K562 (cell line): Measurements from ENCODE around the gene S100A2. TPM values are rescaled to one million over a fixed set of nuclear protein-coding genes. Genes with fewer than 3 reads are reported as not detected.

ENCODE experiments used
- ATAC-seq: fragments of 200-7000 bp; cut with Tn5 transposase; 3 replicates; pipeline ENCODE4 v1.9.1; 2020; ENCODE audit warnings: moderate library complexity
- Bru-seq: library from RNA; stranded (reverse); fragments of 400-500 nt; gene quantifications from one replicate; lab custom pipeline; 2021; lab: Mats Ljungman, UMichigan
- BruChase-seq, 2 experiments: library from RNA; stranded (reverse); fragments of 400-500 nt; gene quantifications; one replicate each; lab custom pipeline; 2021; lab: Mats Ljungman, UMichigan
- BruUV-seq: library from RNA; stranded (reverse); fragments of 400-500 nt; replicated peaks from 2 replicates; lab custom pipeline; 2021; lab: Mats Ljungman, UMichigan
- CTCF ChIA-PET: fragments of 300-600 bp; formaldehyde crosslinking; extraction: SDS; loops from one replicate; lab custom pipeline; 2021; ENCODE audit warnings: low intra/inter-chr PET ratio; lab: Yijun Ruan, JAX
- POLR2A ChIA-PET: fragments of 300-600, 350-650 bp; sonication (Branson Sonifier 250); formaldehyde crosslinking; extraction: SDS; loops from one replicate; lab custom pipeline; 2021; ENCODE audit warnings: antibody characterized with exemption, inconsistent platforms; lab: Yijun Ruan, JAX
- DNase-seq, 4 experiments: peaks; one replicate each; pipeline versions ENCODE4 v3.0.0 to v3.0.0-alpha.2; 2011 to 2018; ENCODE audit warnings: low spot score in 3 of 4, mixed read lengths in 3 of 4; ENCODE audit errors: extremely low read depth in 1 of 4
- FAIRE-seq: peaks from 2 replicates; lab custom pipeline; 2011; peaks lifted over from hg19 to GRCh38; lab: Jason Lieb, UNC
- H2AFZ ChIP-seq: 2 replicates; pipeline ENCODE4 v1.6.0; 2011; ENCODE audit warnings: low read depth, low read length, control low read depth, inconsistent platforms
- H3K27ac ChIP-seq: fragments of 200-600 bp; 3 replicates; pipeline ENCODE4 v1.8.0; 2011; ENCODE audit warnings: low read depth, mild to moderate bottlenecking, control low read depth, inconsistent platforms, low read length, moderate library complexity, mixed read lengths; ENCODE audit errors: extremely low read depth
- H3K27me3 ChIP-seq, 2 experiments: fragments of 300-600 bp in 1 of 2; 2 replicates in 1 of 2; 3 replicates in 1 of 2; pipeline versions ENCODE4 v1.6.0 to v1.8.0; 2011; ENCODE audit warnings: inconsistent platforms in 2 of 2, low read length in 2 of 2, mild to moderate bottlenecking in 1 of 2, mixed read lengths in 1 of 2, moderate library complexity in 1 of 2; ENCODE audit not compliant: control insufficient read depth in 2 of 2, insufficient read depth in 2 of 2
- H3K36me3 ChIP-seq: fragments of 300-600 bp; 3 replicates; pipeline ENCODE4 v1.8.0; 2011; ENCODE audit warnings: mild to moderate bottlenecking, low read length, inconsistent platforms; ENCODE audit not compliant: control insufficient read depth, insufficient read depth
- H3K4me1 ChIP-seq, 2 experiments: fragments of 200-600 bp in 1 of 2; replicated peaks in 1 of 2; 2 replicates in 1 of 2; 3 replicates in 1 of 2; pipeline versions ENCODE4 v1.5.1 to v1.8.0; 2011; ENCODE audit warnings: inconsistent platforms in 2 of 2, low read length in 2 of 2, mild to moderate bottlenecking in 1 of 2, mixed read lengths in 1 of 2, moderate library complexity in 1 of 2; ENCODE audit not compliant: control insufficient read depth in 2 of 2, insufficient read depth in 2 of 2
- H3K4me2 ChIP-seq: 2 replicates; pipeline ENCODE4 v1.6.1; 2011; ENCODE audit warnings: low read length, control low read depth, inconsistent platforms, mixed read lengths; ENCODE audit not compliant: insufficient read depth
- H3K4me3 ChIP-seq: fragments of 200-600 bp; sonication (generic), shearing (Covaris generic); 2 replicates; pipeline ENCODE4 v1.5.1; 2016; ENCODE audit warnings: control low read depth, inconsistent platforms
- H3K79me2 ChIP-seq: fragments of 200-600 bp; 3 replicates; pipeline ENCODE4 v1.8.0; 2011; ENCODE audit warnings: low read length, inconsistent platforms; ENCODE audit not compliant: control insufficient read depth, insufficient read depth
- H3K9ac ChIP-seq, 2 experiments: 2 replicates each; pipeline versions ENCODE4 v1.6.0 to v1.6.1; 2011; ENCODE audit warnings: low read depth in 2 of 2, low read length in 2 of 2, control low read depth in 1 of 2, inconsistent platforms in 1 of 2, mild to moderate bottlenecking in 1 of 2, mixed read lengths in 1 of 2; ENCODE audit not compliant: insufficient read depth in 1 of 2
- H3K9me1 ChIP-seq: one replicate; pipeline ENCODE4 v1.6.0; 2011; ENCODE audit warnings: inconsistent platforms, mild to moderate bottlenecking, low read length, moderate library complexity; ENCODE audit not compliant: control insufficient read depth, insufficient read depth
- H3K9me3 ChIP-seq: replicated peaks from 2 replicates; pipeline ENCODE4 v1.5.1; 2011; ENCODE audit warnings: low read depth, low read length, inconsistent platforms; ENCODE audit not compliant: control insufficient read depth, insufficient read depth
- H4K20me1 ChIP-seq: replicated peaks from 2 replicates; pipeline ENCODE4 v1.6.1; 2011; ENCODE audit warnings: low read length, inconsistent platforms, mixed read lengths; ENCODE audit not compliant: control insufficient read depth, insufficient read depth
- DMBX1 ChIP-seq: fragments of 250-450 bp; sonication (Bioruptor Pico); IDR thresholded peaks from 2 replicates; pipeline ENCODE4 v1.8.0; 2022; ENCODE audit warnings: inconsistent platforms, mild to moderate bottlenecking, moderate library complexity, borderline replicate concordance
- DPF2 ChIP-seq: fragments of 450-650 bp; IDR thresholded peaks from 2 replicates; pipeline ENCODE4 v1.6.1; 2016
- LCOR ChIP-seq: sonication (generic); formaldehyde crosslinking; IDR thresholded peaks from 2 replicates; pipeline ENCODE4 v1.8.0; 2022; ENCODE audit warnings: mild to moderate bottlenecking, missing genetic modification reagents
- LEF1 ChIP-seq: fragments of 450-650 bp; IDR thresholded peaks from 2 replicates; pipeline ENCODE4 v1.6.1; 2016; ENCODE audit warnings: mild to moderate bottlenecking
- NFXL1 ChIP-seq: fragments of 450-650 bp; formaldehyde crosslinking; IDR thresholded peaks from 2 replicates; pipeline ENCODE4 v1.4.0; 2021; ENCODE audit warnings: mild to moderate bottlenecking
- RBM34 ChIP-seq: fragments of 200-400 bp; formaldehyde crosslinking; IDR thresholded peaks from 2 replicates; pipeline ENCODE4 v1.6.1; 2018; ENCODE audit warnings: low read length, borderline replicate concordance; ENCODE audit not compliant: insufficient read depth
- SMAD3 ChIP-seq: fragments of 450-650 bp; formaldehyde crosslinking; conservative IDR thresholded peaks from 2 replicates; pipeline ENCODE4 v1.4.0; 2020; ENCODE audit warnings: mild to moderate bottlenecking
- ZNF584 ChIP-seq: fragments of 200-800 bp; sonication (Bioruptor generic); IDR thresholded peaks from 2 replicates; pipeline ENCODE4 v1.6.1; 2016; ENCODE audit warnings: low read depth, mild to moderate bottlenecking, missing genetic modification characterization, missing compliant biosample characterization
- ZNF592 ChIP-seq: fragments of 450-650 bp; IDR thresholded peaks from 2 replicates; pipeline ENCODE4 v1.6.1; 2017; ENCODE audit warnings: antibody characterized with exemption, mild to moderate bottlenecking
- WGBS: fragments of 100-300 bp; shearing (Covaris generic); methylation state at CpG from one replicate; pipeline ENCODE4 v1.1.6; 2016; ENCODE audit warnings: low coverage, mixed read lengths; ENCODE audit not compliant: insufficient coverage; ENCODE audit errors: missing lambda C conversion rate; 5-methylcytosine and 5-hydroxymethylcytosine counted together
- in situ Hi-C: fragments of 300-500 bp; cut with MboI; formaldehyde crosslinking; loops from 4 replicates; pipeline ENCODE4 v1.15.0; 2018; ENCODE audit warnings: inconsistent platforms, mixed read lengths
- intact Hi-C: fragments of 100-400 bp; cut with micrococcal nuclease; formaldehyde crosslinking; loops from 2 replicates; pipeline ENCODE4 v1.14.2; 2022
- long read RNA-seq, 3 experiments: library from polyadenylated mRNA in 2 of 3; library from RNA in 1 of 3; unstranded in 2 of 3; stranded (forward) in 1 of 3; transcript quantifications; one replicate each; pipeline ENCODE4 v2.0.0, GENCODE V29; 2019 to 2022
- polyA minus RNA-seq, 3 experiments: library from RNA; depleted of rRNA, polyadenylated mRNA; stranded (reverse); fragments of >200 nt; gene quantifications; 2 replicates each; pipeline ENCODE4 v1.2.3, GENCODE V29; 2011
- polyA plus RNA-seq, 8 experiments: library from polyadenylated mRNA; depleted of rRNA in 4 of 8; stranded (reverse) in 5 of 8; unstranded in 3 of 8; fragments of >200 nt; fragmentation: Nextera tagmentation in 2 of 8; fragmentation: Illumina TruSeq in 1 of 8; extraction: Ambion mirVana in 2 of 8; extraction: Trizol in 1 of 8; gene quantifications; 2 replicates each; pipeline versions ENCODE4 v1.2.1 to v1.2.3, GENCODE V29; 2011 to 2014; ENCODE audit warnings: inconsistent platforms in 1 of 8, missing spikeins in 1 of 8
- total RNA-seq, 7 experiments: library from RNA; depleted of rRNA in 6 of 7; stranded (reverse); fragments of >200 nt in 6 of 7; fragmentation: Illumina TruSeq in 2 of 7; extraction: Trizol in 2 of 7; gene quantifications; 2 replicates each; pipeline versions ENCODE4 v1.2.1 to v1.2.3, GENCODE V29; 2011 to 2021; ENCODE audit warnings: low replicate concordance in 1 of 7
- TF ChIP-seq, protein P1 (sequence below): fragments of 450-650 bp; formaldehyde crosslinking; IDR thresholded peaks from 2 replicates; pipeline ENCODE4 v1.4.0; 2020; ENCODE audit warnings: mild to moderate bottlenecking, moderate library complexity

S100A2 gene
- not detected in 2 replicates for total RNA-seq (2011; cell fraction: chromatin; rRNA removed; ENCODE audit: low replicate concordance)
- not detected in 2 replicates for total RNA-seq (2011; cell fraction: nucleolus; rRNA removed)
- total RNA-seq (2011; cell fraction: nucleoplasm; rRNA removed), result not detected in 2 replicates
- not detected in 2 replicates for total RNA-seq (2014; rRNA removed)
- total RNA-seq (2014; rRNA removed; fragmentation: Illumina TruSeq; extraction: Trizol), result not detected in 2 replicates
- total RNA-seq (2015; rRNA removed; fragmentation: Illumina TruSeq; extraction: Trizol), result 0.49 TPM in 1 of 2 replicates, not detected in the other
- 0.40 and 1.3 TPM in 2 replicates for total RNA-seq (2021)
- 0.65 TPM in 1 of 2 replicates, not detected in the other for polyA plus RNA-seq (2011; rRNA removed)
- polyA plus RNA-seq (2011; cell fraction: cytosol; rRNA removed), result 0.34 TPM in 1 of 2 replicates, not detected in the other
- polyA plus RNA-seq (2011; cell fraction: nucleus; rRNA removed), result 0.28 TPM in 1 of 2 replicates, not detected in the other
- 0.22 and 0.23 TPM in 2 replicates for polyA plus RNA-seq (2012)
- 0.86 TPM in 1 of 2 replicates, not detected in the other for polyA plus RNA-seq (2014; fragmentation: Illumina TruSeq; extraction: Trizol)
- polyA plus RNA-seq (2014; fragmentation: Nextera tagmentation; extraction: Ambion mirVana), result under 1 TPM; 0.28 to 0.46 TPM
- polyA plus RNA-seq (2014; rRNA removed), result 0.38 and 0.44 TPM in 2 replicates
- not detected in 2 replicates for polyA minus RNA-seq (2011; rRNA and poly(A)+ RNA removed)
- not detected in 2 replicates for polyA minus RNA-seq (2011; cell fraction: cytosol; rRNA and poly(A)+ RNA removed)
- polyA minus RNA-seq (2011; cell fraction: nucleus; rRNA and poly(A)+ RNA removed), result not detected in 2 replicates
- Bru-seq, nascent RNA, result percentile 25 among the genes with signal in this experiment
- percentile 23 among the genes with signal in this experiment for BruChase-seq, experiment 1, labeled RNA remaining after a 2-hour chase
- BruChase-seq, experiment 2, labeled RNA remaining after a 6-hour chase, result percentile 28 among the genes with signal in this experiment
- long read RNA-seq, experiment 1, result 0 reads
- long read RNA-seq, experiment 2, result 0 reads
- long read RNA-seq, experiment 3, partial matches to known transcripts, result 0 of 1 reads
- long read RNA-seq, experiment 3, other reads (novel, unspliced or antisense), result 0 of 1 reads

GRCh38 chr1:153565529-153566374 lies at the start of gene S100A2:
S100A2 (minus strand) TSS chr1:153565844; CDS start chr1:153563877, 1,967 bp downstream.
- H3K27ac ChIP-seq, result peak within 1 kb of the TSS; percentile 95
- peak; percentile 31 for ATAC-seq
- peak within 1 kb of the TSS; percentile 91 for H2AFZ ChIP-seq
- no peaks in the 10 kb centered on the region for H3K79me2 ChIP-seq
- intact Hi-C loops (loop anchor here (5.0 kb wide), 1 partner anchor 182 kb away; no protein-coding TSS in a partner anchor), in situ Hi-C loops (loop anchor here (5.0 to 10.0 kb wide), 2 partner anchors 33 to 51 kb away; no protein-coding TSS in a partner anchor)
- peaks cover 35 to 38% of the 10 kb centered on the region in 2 experiments for H3K4me1 ChIP-seq
- no peaks in the 10 kb centered on the region for H4K20me1 ChIP-seq
- peak; percentile 42 for FAIRE-seq
- no peaks in the 10 kb centered on the region for H3K9me3 ChIP-seq
- DNase-seq, result peak in 1 of 4 experiments; percentile 35
- H3K4me2 ChIP-seq, result peak within 1 kb of the TSS; percentile 62
- no peaks in the 10 kb centered on the region for H3K36me3 ChIP-seq
- peak within 1 kb of the TSS; percentile 60 to 89; a peak in 3 of 4 replicates for H3K9ac ChIP-seq
- H3K9me1 ChIP-seq, result peaks cover 9% of the 10 kb centered on the region
- ChIA-PET CTCF (interaction anchor here (5.0 kb wide), 1 partner anchor 55 kb away, joined by 58 read pairs; no protein-coding TSS in a partner anchor), POLR2A (interaction anchor here (1.0 to 1.2 kb wide), 3 partner anchors 37 to 63 kb away, joined by 3 to 4 read pairs (median 3); partner anchors contain the start of gene S100A1)
- no TSS peak for BruUV-seq
- no peaks in the 10 kb centered on the region for H3K27me3 ChIP-seq
- 57% methylated on average over 8 of the region's 8 CpGs for WGBS
- H3K4me3 ChIP-seq, result no peak within 1 kb of the TSS
- TF ChIP-seq ZNF592 (peak; percentile 75), LEF1 (no peak), NFXL1 (CRISPR knock-in tag) (0 out of 2 replicates have a peak, but pooled peaks have one; percentile 51), RBM34 (no peak), DPF2 (no peak), DMBX1 (CRISPR knock-in tag) (peak; percentile 19; the same call in 1 of the 2 replicates), LCOR (CRISPR knock-in tag) (0 out of 2 replicates have a peak, but pooled peaks have one; percentile 5), ZNF584 (CRISPR knock-in tag) (peak; percentile 74), SMAD3 (CRISPR knock-in tag) (0 out of 2 replicates have a peak, but pooled peaks have one; percentile 44)
- TF ChIP-seq, protein P1, sequence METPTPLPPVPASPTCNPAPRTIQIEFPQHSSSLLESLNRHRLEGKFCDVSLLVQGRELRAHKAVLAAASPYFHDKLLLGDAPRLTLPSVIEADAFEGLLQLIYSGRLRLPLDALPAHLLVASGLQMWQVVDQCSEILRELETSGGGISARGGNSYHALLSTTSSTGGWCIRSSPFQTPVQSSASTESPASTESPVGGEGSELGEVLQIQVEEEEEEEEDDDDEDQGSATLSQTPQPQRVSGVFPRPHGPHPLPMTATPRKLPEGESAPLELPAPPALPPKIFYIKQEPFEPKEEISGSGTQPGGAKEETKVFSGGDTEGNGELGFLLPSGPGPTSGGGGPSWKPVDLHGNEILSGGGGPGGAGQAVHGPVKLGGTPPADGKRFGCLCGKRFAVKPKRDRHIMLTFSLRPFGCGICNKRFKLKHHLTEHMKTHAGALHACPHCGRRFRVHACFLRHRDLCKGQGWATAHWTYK (CRISPR knock-in tag), result peak; percentile 47; the same call in 1 of the 2 replicates
